CD4-positive, alpha-beta T cell treated with Interleukin-15 for 4 hours (primary cell): ENCODE data around the gene BTBD16.

ENCODE experiments used
- DNase-seq: peaks from one replicate; pipeline ENCODE4 v3.0.0-alpha.2; 2020; ENCODE audit warnings: low spot score

Gene BTBD16

DNA sequence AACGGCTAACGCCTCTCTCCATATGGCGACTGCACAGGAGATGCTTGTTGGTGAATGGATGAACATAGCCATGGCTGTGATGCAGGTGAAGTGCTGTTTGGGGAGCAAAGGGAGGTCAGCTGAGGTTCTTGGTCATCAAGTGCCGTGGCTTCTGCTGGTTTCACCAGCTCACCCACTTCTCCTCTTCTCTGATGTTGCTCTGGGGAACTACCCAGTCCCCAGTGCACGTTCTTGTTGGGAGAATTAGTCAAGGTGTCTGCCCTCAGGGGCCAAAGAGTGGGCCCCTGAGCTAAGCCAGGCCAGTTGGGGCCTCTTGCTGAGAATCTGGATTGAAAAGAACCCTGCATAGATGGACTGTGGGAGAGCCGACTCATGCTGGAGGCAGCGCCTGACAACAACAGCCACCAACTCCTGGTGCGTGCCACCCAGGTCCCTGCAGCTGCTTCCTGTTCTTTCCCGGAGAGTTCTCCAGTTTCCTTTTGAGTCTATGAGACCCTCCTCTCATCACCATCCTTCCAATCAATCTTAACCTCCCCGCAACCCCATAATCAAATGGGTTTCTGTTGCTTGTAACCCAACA, 3.0 kb downstream of the BTBD16 start:
- no peak for DNase-seq

- no peak for DNase-seq
These were observed 5.6 kb downstream of the BTBD16 start for GRCh38 chr10:122276611-122277208.

GRCh38 chr10:122277526-122278136, 6.5 kb downstream of the BTBD16 start:
- no peak for DNase-seq

DNA sequence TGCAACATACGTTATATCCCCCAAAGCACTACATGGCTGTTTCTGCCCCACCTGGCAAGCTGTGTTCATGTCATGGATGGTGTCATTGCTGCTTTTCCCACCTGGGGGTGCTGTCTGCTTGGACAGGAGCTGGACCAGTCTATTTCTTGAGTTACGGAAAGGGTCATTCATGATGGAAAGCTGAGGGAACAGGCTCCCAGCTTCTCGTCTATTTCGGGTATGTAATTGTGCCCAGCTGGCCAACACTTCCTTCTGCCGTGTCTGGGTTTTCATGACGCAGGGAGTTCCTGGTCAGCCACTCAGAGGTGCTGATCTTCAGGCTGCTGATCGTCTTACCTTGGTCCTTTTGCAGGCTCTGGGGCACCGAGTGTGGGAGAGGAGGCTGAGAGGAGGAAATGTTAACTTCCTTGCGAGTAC, 8.6 kb downstream of the BTBD16 start:
- DNase-seq: no peak

DNA sequence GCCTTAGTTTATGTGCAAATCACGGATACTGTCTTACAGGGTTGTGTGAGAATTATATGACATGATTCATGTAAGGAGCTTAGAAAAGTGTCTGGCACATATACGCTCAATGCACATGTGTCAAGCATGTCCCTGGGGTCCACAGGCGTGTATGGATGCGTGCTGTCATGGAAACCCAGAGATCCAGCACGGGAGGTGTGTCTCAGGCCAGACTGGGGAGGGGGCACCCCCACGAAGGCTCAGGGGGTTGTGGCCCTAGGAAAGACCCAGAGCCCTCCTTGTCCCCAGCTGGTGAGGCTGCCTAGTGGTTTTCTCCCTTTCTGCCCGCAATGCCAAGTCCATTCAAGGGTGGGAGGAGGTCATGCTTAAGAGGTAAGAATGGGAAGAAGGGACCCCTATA, 9.1 kb downstream of the BTBD16 start:
- DNase-seq: no peak

- DNase-seq: no peak
These were observed 10.0 kb downstream of the BTBD16 start for GRCh38 chr10:122281018-122281626.

DNA sequence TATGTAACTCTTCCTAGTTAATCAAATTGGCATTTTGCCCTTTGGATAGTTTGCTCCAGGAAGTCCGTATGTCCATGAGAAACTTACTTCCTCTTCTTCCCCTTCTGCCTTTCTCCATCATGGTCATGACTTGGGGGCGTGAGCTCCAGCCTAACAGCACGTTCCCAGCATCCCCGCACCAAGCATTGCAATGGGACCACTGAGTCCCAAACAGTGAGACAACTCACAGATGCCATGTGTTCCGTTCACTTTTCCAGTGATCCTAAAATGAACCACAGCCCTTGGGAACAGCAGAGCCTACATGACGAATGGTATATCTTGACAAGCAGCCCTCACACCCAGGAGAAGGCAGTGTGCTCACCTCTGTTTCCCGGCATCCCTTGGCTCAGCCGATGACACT, 10.7 kb downstream of the BTBD16 start:
- DNase-seq: no peak

DNA sequence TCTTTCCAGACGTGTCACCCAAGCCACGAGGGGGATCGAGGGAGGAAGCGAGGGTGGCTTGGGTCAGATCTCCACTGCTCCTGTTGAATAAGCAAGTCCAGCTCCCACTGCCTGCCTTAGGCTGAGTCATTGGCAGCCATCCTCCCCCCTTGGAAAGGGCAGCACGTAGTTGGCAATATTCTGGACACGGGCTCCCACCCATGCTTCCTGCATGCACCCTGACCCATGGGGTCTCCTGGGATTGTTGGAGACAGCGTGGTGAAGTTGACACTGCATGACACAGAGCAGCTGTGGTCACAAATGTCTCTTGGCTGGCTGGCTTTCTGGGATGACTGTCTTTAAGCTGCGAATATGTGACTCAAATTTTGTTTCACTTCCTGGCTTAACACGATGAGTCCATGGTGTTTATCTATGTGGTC, 11.2 kb downstream of the BTBD16 start:
- DNase-seq: no peak

DNA sequence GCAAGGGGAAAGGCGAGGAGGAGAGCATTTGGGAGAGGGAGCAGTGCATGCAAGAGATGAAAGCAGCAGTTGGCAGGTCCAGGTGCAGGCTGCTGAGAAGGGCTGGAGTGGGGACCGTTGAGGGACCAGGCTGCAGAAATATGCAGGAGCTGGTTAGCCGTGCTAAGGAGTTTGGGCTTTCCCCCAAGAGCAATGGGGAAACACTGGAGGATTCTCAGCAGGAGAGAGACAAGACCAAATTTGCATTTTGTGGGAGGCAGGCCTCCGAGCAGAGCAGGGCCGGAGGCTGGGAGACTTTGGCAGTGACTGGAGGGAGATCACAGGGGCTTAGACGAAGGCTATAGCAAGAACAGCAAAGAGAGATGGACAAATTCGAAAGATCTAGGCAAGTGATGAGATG, 11.8 kb downstream of the BTBD16 start:
- DNase-seq: no peak

GRCh38 chr10:122285506-122286444, 14.7 kb downstream of the BTBD16 start:
- DNase-seq: no peak

- no peak for DNase-seq
These were observed 15.8 kb downstream of the BTBD16 start for GRCh38 chr10:122286867-122287266.

- DNase-seq: no peak
These were observed 16.5 kb downstream of the BTBD16 start for GRCh38 chr10:122287570-122287969.

- DNase-seq: no peak
These were observed 17.2 kb downstream of the BTBD16 start for GRCh38 chr10:122288262-122288661.

DNA sequence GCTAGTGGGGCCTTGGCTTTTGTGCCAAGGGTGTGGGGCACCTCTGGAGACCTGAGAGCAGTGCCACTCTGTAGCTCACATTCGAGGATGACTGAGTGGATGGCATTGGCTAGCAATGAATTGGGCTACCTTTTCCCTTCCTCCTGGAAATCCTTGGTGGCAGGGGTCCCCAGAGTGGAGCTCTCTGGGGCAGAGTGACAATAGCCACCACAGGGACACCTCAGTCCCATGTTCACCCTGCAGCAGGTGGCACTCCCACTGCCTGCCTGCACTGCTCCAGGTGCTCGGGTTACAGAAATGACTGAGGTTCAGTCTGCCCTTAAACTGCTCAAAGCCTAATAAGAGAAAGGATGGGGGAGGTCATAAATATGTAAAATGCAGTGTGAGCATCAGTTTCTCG, 17.8 kb downstream of the BTBD16 start:
- DNase-seq: no peak

- no peak for DNase-seq
These were observed 19.2 kb downstream of the BTBD16 start for GRCh38 chr10:122290334-122290733.

GRCh38 chr10:122290833-122291532, 19.9 kb downstream of the BTBD16 start:
- no peak for DNase-seq

GRCh38 chr10:122291739-122292138, 20.6 kb downstream of the BTBD16 start:
- DNase-seq: no peak

- no peak for DNase-seq
These were observed 21.3 kb downstream of the BTBD16 start for GRCh38 chr10:122292376-122292775.

DNA sequence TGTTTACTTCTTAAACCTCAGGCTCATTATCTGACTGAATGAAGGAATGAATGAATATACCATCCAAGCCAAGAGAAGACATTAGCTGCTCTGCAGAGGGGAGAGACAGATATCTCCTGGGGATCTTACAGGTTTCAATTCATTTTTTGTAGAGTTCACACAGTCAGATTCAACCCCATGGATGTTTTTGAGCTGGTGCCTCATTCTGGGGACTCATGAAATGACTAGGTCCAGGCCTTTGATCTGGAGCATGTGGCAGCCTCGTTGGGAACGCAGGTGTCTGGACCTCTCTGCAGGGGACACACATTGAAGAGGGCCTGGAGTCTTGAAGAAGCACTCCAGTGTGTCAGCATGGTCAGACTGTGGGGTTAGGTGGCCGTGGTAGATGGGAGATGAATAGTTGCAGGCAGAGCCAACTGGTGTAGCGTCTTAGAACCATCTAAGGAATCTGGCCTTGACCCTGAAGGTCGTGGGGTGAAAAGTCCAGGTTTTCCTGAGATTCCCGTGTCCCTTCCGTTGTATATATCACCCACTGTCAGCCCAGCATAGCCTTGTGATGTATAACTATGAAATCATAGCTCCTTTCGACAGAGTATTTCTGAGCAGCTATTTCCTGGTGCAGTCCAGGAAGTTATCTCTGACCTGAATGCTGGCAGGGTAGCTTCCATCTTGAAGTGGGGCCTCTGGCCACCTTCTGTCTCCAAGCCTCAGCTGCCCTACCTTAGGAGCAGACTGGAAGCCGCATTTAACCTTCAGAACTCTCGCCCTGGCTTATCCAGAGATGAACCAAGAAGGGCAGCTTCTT, 22.3 kb downstream of the BTBD16 start:
- no peak for DNase-seq

- no peak for DNase-seq
These were observed 22.9 kb downstream of the BTBD16 start for GRCh38 chr10:122293961-122294380.
